H9 (cell line): Measurements from ENCODE around the gene CRACR2B. TPM values are rescaled to one million over a fixed set of nuclear protein-coding genes. Genes with fewer than 3 reads are reported as not detected.

Experiments
- DNase-seq: peaks from one replicate; pipeline ENCODE4 v3.0.0-alpha.2; 2017
- H2AFZ ChIP-seq: one replicate; pipeline ENCODE4 v1.6.1; 2013; ENCODE audit warnings: mild to moderate bottlenecking, low read length, control low read depth, moderate library complexity
- H2AK5ac ChIP-seq: 2 replicates; pipeline ENCODE4 v1.6.1; 2013; ENCODE audit warnings: low read length, control low read depth, mixed read lengths; ENCODE audit not compliant: insufficient read length
- H2BK120ac ChIP-seq: one replicate; pipeline ENCODE4 v1.6.1; 2013; ENCODE audit warnings: low read depth, mild to moderate bottlenecking, low read length, control low read depth, inconsistent platforms; ENCODE audit not compliant: poor library complexity, severe bottlenecking
- H2BK12ac ChIP-seq: 2 replicates; pipeline ENCODE4 v1.6.1; 2013; ENCODE audit warnings: low read length, control low read depth, mixed read lengths, low read depth; ENCODE audit not compliant: insufficient read length
- H2BK15ac ChIP-seq: 2 replicates; pipeline ENCODE4 v1.6.1; 2013; ENCODE audit warnings: low read depth, low read length, control low read depth
- H2BK20ac ChIP-seq: one replicate; pipeline ENCODE4 v1.6.1; 2013; ENCODE audit warnings: low read depth, mild to moderate bottlenecking, low read length, control low read depth, inconsistent platforms; ENCODE audit not compliant: poor library complexity, severe bottlenecking
- H2BK5ac ChIP-seq: 2 replicates; pipeline ENCODE4 v1.6.1; 2013; ENCODE audit warnings: low read length, control low read depth, mixed read lengths; ENCODE audit not compliant: insufficient read length
- H3K14ac ChIP-seq: 2 replicates; pipeline ENCODE4 v1.6.1; 2013; ENCODE audit warnings: low read length, control low read depth; ENCODE audit not compliant: insufficient read depth
- H3K18ac ChIP-seq: 2 replicates; pipeline ENCODE4 v1.6.1; 2013; ENCODE audit warnings: low read depth, mild to moderate bottlenecking, mixed read lengths, low read length, control low read depth; ENCODE audit not compliant: insufficient read length
- H3K23ac ChIP-seq: 2 replicates; pipeline ENCODE4 v1.6.1; 2013; ENCODE audit warnings: low read length, control low read depth, mixed read lengths, low read depth; ENCODE audit not compliant: insufficient read length
- H3K23me2 ChIP-seq: 2 replicates; pipeline ENCODE4 v1.6.1; 2013; ENCODE audit warnings: low read depth, mild to moderate bottlenecking, mixed read lengths, low read length, control low read depth; ENCODE audit not compliant: insufficient read length, poor library complexity, severe bottlenecking
- H3K27ac ChIP-seq: 2 replicates; pipeline ENCODE4 v1.5.1; 2013; ENCODE audit warnings: low read length, control low read depth, mixed read lengths, low read depth; ENCODE audit not compliant: insufficient read length
- H3K27me3 ChIP-seq: 2 replicates; pipeline ENCODE4 v1.6.1; 2013; ENCODE audit warnings: low read length, control low read depth, inconsistent platforms; ENCODE audit not compliant: insufficient read depth
- H3K4ac ChIP-seq: 2 replicates; pipeline ENCODE4 v1.6.1; 2013; ENCODE audit warnings: low read depth, mild to moderate bottlenecking, control low read depth, inconsistent platforms, low read length, moderate library complexity
- H3K4me1 ChIP-seq: 2 replicates; pipeline ENCODE4 v1.6.1; 2013; ENCODE audit warnings: low read length, control low read depth, inconsistent platforms; ENCODE audit not compliant: insufficient read depth
- H3K4me2 ChIP-seq: 2 replicates; pipeline ENCODE4 v1.6.1; 2013; ENCODE audit warnings: low read length, control low read depth, mixed read lengths; ENCODE audit not compliant: insufficient read length, insufficient read depth
- H3K56ac ChIP-seq: 2 replicates; pipeline ENCODE4 v1.6.1; 2013; ENCODE audit warnings: low read depth, mild to moderate bottlenecking, mixed read lengths, low read length, control low read depth; ENCODE audit not compliant: insufficient read length
- H3K79me1 ChIP-seq: 2 replicates; pipeline ENCODE4 v1.6.1; 2013; ENCODE audit warnings: low read depth, mild to moderate bottlenecking, moderate library complexity, low read length, control low read depth, inconsistent platforms; ENCODE audit not compliant: insufficient read depth, poor library complexity, severe bottlenecking
- H3K79me2 ChIP-seq: 2 replicates; pipeline ENCODE4 v1.6.1; 2013; ENCODE audit warnings: low read length, control low read depth, inconsistent platforms; ENCODE audit not compliant: insufficient read depth
- H3K9ac ChIP-seq: 2 replicates; pipeline ENCODE4 v1.6.1; 2013; ENCODE audit warnings: low read length, control low read depth, mixed read lengths; ENCODE audit not compliant: insufficient read length; ENCODE audit errors: extremely low read depth
- H3K9me3 ChIP-seq: one replicate; pipeline ENCODE4 v1.6.1; 2013; ENCODE audit warnings: low read depth, low read length, inconsistent platforms; ENCODE audit not compliant: control insufficient read depth
- H3T11ph ChIP-seq: one replicate; pipeline ENCODE4 v1.6.1; 2013; ENCODE audit warnings: mild to moderate bottlenecking, low read length, control low read depth, inconsistent platforms
- H4K20me1 ChIP-seq: one replicate; pipeline ENCODE4 v1.6.1; 2013; ENCODE audit not compliant: control insufficient read depth, insufficient read length, insufficient read depth
- H4K5ac ChIP-seq: 2 replicates; pipeline ENCODE4 v1.6.1; 2013; ENCODE audit warnings: low read depth, mild to moderate bottlenecking, mixed read lengths, low read length, control low read depth; ENCODE audit not compliant: insufficient read length
- H4K8ac ChIP-seq: replicated peaks from 2 replicates; pipeline ENCODE4 v1.6.1; 2013; ENCODE audit warnings: low read length, control low read depth, mixed read lengths, low read depth; ENCODE audit not compliant: insufficient read length
- H4K91ac ChIP-seq: 2 replicates; pipeline ENCODE4 v1.6.1; 2013; ENCODE audit warnings: low read depth, mild to moderate bottlenecking, moderate library complexity, mixed read lengths, low read length, control low read depth; ENCODE audit not compliant: insufficient read length
- H3K27ac Mint-ChIP-seq, 3 experiments: 2 replicates in 2 of 3; 3 replicates in 1 of 3; pipeline ENCODE4 v1.8.0; 2020 to 2021; ENCODE audit warnings: mixed read lengths in 3 of 3, mild to moderate bottlenecking in 1 of 3, moderate library complexity in 1 of 3
- H3K27me3 Mint-ChIP-seq: 2 replicates; pipeline ENCODE4 v1.8.0; 2021; ENCODE audit warnings: low read depth, mild to moderate bottlenecking, moderate library complexity, mixed read lengths
- H3K36me3 Mint-ChIP-seq, 3 experiments: 2 replicates in 2 of 3; 3 replicates in 1 of 3; pipeline ENCODE4 v1.8.0; 2020 to 2021; ENCODE audit warnings: low read depth in 3 of 3, mixed read lengths in 3 of 3; ENCODE audit not compliant: insufficient read depth in 1 of 3
- H3K4me1 Mint-ChIP-seq, 2 experiments: 2 replicates each; pipeline ENCODE4 v1.8.0; 2020; ENCODE audit warnings: mixed read lengths in 2 of 2
- H3K4me3 Mint-ChIP-seq, 2 experiments: 2 replicates in 1 of 2; 3 replicates in 1 of 2; pipeline ENCODE4 v1.8.0; 2020 to 2021; ENCODE audit warnings: mild to moderate bottlenecking in 2 of 2, mixed read lengths in 2 of 2, moderate library complexity in 1 of 2
- H3K9me3 Mint-ChIP-seq, 2 experiments: 2 replicates in 1 of 2; 3 replicates in 1 of 2; pipeline ENCODE4 v1.8.0; 2020; ENCODE audit warnings: mild to moderate bottlenecking in 2 of 2, mixed read lengths in 2 of 2, moderate library complexity in 1 of 2
- CTCF ChIP-seq: fragments of 200-600 bp; sonication (generic); conservative IDR thresholded peaks from 3 replicates; pipeline ENCODE4 v1.8.0; 2021; ENCODE audit warnings: antibody characterized with exemption, mild to moderate bottlenecking
- WGBS: extraction: QIAGEN DNeasy Blood & Tissue Kit; methylation state at CpG from one replicate; pipeline ENCODE4 v1.1.7; 2013; ENCODE audit warnings: missing lambda C conversion rate, low lambda C conversion rate, mixed read lengths; ENCODE audit not compliant: insufficient read length; ENCODE audit errors: extremely low coverage; 5-methylcytosine and 5-hydroxymethylcytosine counted together
- total RNA-seq: library from RNA; stranded (reverse); gene quantifications from 2 replicates; pipeline ENCODE4 v1.2.1, GENCODE V29; 2021

CRACR2B gene
- total RNA-seq, 1 experiment from 2014 or later = 29.0 TPM

GRCh38 chr11:843818-844692, 16.3 kb downstream of the CRACR2B start:
- H3K27me3 Mint-ChIP-seq = peaks cover 7% of the 10 kb centered on the region
- no peaks in the 10 kb centered on the region for H3K9me3 Mint-ChIP-seq
- no peaks in the 10 kb centered on the region; the same call in 1 of the 2 replicates for H3K27me3 ChIP-seq
- H2AK5ac ChIP-seq = no peak overlapping the region
- H2BK120ac ChIP-seq = no peak overlapping the region
- H3K4me1 ChIP-seq = peaks cover 2% of the 10 kb centered on the region; the same call in 1 of the 2 replicates
- peaks cover 12% of the 10 kb centered on the region for H3K23me2 ChIP-seq
- no peak overlapping the region for H2BK5ac ChIP-seq
- no peak overlapping the region for H3T11ph ChIP-seq
- no peak overlapping the region for H3K56ac ChIP-seq
- no peak overlapping the region for H2BK20ac ChIP-seq
- no peaks in the 10 kb centered on the region for H3K9me3 ChIP-seq
- H3K27ac ChIP-seq = no peak overlapping the region
- no peak overlapping the region for H4K8ac ChIP-seq
- no peak overlapping the region for H2BK12ac ChIP-seq
- peaks cover 6% of the 10 kb centered on the region for H4K20me1 ChIP-seq
- peak overlapping the region; percentile 18 for H3K18ac ChIP-seq
- H3K36me3 Mint-ChIP-seq = peaks cover 2 to 22% (median 22%) of the 10 kb centered on the region in 3 experiments; a peak in 6 of 7 replicates
- no peak overlapping the region for H2BK15ac ChIP-seq
- TF ChIP-seq CTCF = no peak; the same call in 1 of the 3 replicates
- peak overlapping the region in 2 of 3 experiments; percentile 70 to 95; a peak in 3 of 7 replicates for H3K27ac Mint-ChIP-seq
- H2AFZ ChIP-seq = no peak overlapping the region
- peak overlapping the region; percentile 84 to 87 for H3K4me3 Mint-ChIP-seq
- no peak overlapping the region for H4K5ac ChIP-seq
- no peak overlapping the region for H4K91ac ChIP-seq
- H3K4ac ChIP-seq = no peak overlapping the region
- peak overlapping the region; percentile 75 for H3K4me2 ChIP-seq
- no peak overlapping the region for H3K9ac ChIP-seq
- peaks cover 17 to 36% of the 10 kb centered on the region in 2 experiments for H3K4me1 Mint-ChIP-seq
- peaks cover 2% of the 10 kb centered on the region for H3K79me1 ChIP-seq
- no CpG with 5 or more reads among the region's 25 CpGs for WGBS
- DNase-seq = peak; percentile 96
- H3K79me2 ChIP-seq = no peaks in the 10 kb centered on the region; the same call in 1 of the 2 replicates
- no peak overlapping the region for H3K14ac ChIP-seq
- no peak overlapping the region for H3K23ac ChIP-seq
